ENCODE results near the gene ADAMTS1. TPM values are rescaled to one million over a fixed set of nuclear protein-coding genes. Genes with fewer than 3 reads are reported as not detected.

ADAMTS1 gene
- total and polyA plus RNA-seq, 2 donors (not counting 1 experiment from before 2014, with no cell fraction given) = 186 to 200 TPM

GRCh38 chr21:26800001-26800400 is 45.2 kb downstream of the ADAMTS1 start:
- H3K36me3 ChIP-seq (ENCODE audit: control insufficient read depth, insufficient read depth, low read length) = no peaks in the 10 kb centered on the region
- no peak overlapping the region for H3K4me2 ChIP-seq (ENCODE audit: extremely low read depth, insufficient read depth, low read length)
- no peak overlapping the region for H2AFZ ChIP-seq (ENCODE audit: low read length)
- DNase-seq (ENCODE audit: low read depth in 2 of 2) = peak in 1 of 2 donors; percentile 46
- H4K20me1 ChIP-seq (ENCODE audit: control insufficient read depth, extremely low read depth, insufficient read depth, low read length) = no peaks in the 10 kb centered on the region
- H3K4me1 ChIP-seq (ENCODE audit: control insufficient read depth, extremely low read depth, insufficient read depth, low read length) = peaks cover 5% of the 10 kb centered on the region
- H3K4me3 ChIP-seq (replicated peaks in 1 of 4; ENCODE audit: control extremely low read depth in 1 of 4, insufficient read depth in 1 of 4, low read depth in 3 of 4, low read length in 4 of 4) = no peak overlapping the region
- H3K9ac ChIP-seq (ENCODE audit: insufficient read depth, low read length) = no peak overlapping the region
- no peaks in the 10 kb centered on the region for H3K9me3 ChIP-seq (ENCODE audit: control insufficient read depth, insufficient read depth, low read depth, low read length)
- H3K27ac ChIP-seq (ENCODE audit: insufficient read depth, low read length) = no peak overlapping the region
- no peaks in the 10 kb centered on the region for H3K79me2 ChIP-seq (ENCODE audit: control insufficient read depth, insufficient read depth, low read length)
- TF ChIP-seq CTCF (conservative IDR thresholded peaks at IDR 0.05 in 1 of 2, IDR thresholded peaks at IDR 0.05 in 1 of 2; ENCODE audit: low read depth in 1 of 2, low read length in 2 of 2) = no peak
- TF ChIP-seq EZH2 (IDR thresholded peaks at IDR 0.05; ENCODE audit: low read length, missing control alignments) = no peak
- no peaks in the 10 kb centered on the region for H3K27me3 ChIP-seq (ENCODE audit: control insufficient read depth, insufficient read depth, low read length)

- TF ChIP-seq CTCF (conservative IDR thresholded peaks at IDR 0.05 in 1 of 2, IDR thresholded peaks at IDR 0.05 in 1 of 2; ENCODE audit: low read depth in 1 of 2, low read length in 2 of 2) (no peak), EZH2 (IDR thresholded peaks at IDR 0.05; ENCODE audit: low read length, missing control alignments) (no peak)
- no peak overlapping the region for H3K27ac ChIP-seq (ENCODE audit: insufficient read depth, low read length)
- H3K4me1 ChIP-seq (ENCODE audit: control insufficient read depth, extremely low read depth, insufficient read depth, low read length) = peaks cover 2% of the 10 kb centered on the region
- peak in 1 of 2 donors; percentile 83 for DNase-seq (ENCODE audit: low read depth in 2 of 2)
- H3K79me2 ChIP-seq (ENCODE audit: control insufficient read depth, insufficient read depth, low read length) = no peaks in the 10 kb centered on the region
- H3K4me3 ChIP-seq (replicated peaks in 1 of 4; ENCODE audit: control extremely low read depth in 1 of 4, insufficient read depth in 1 of 4, low read depth in 3 of 4, low read length in 4 of 4) = no peak overlapping the region
- no peaks in the 10 kb centered on the region for H3K27me3 ChIP-seq (ENCODE audit: control insufficient read depth, insufficient read depth, low read length)
- no peaks in the 10 kb centered on the region for H4K20me1 ChIP-seq (ENCODE audit: control insufficient read depth, extremely low read depth, insufficient read depth, low read length)
- H3K9me3 ChIP-seq (ENCODE audit: control insufficient read depth, insufficient read depth, low read depth, low read length) = no peaks in the 10 kb centered on the region
- H3K36me3 ChIP-seq (ENCODE audit: control insufficient read depth, insufficient read depth, low read length) = no peaks in the 10 kb centered on the region
- no peak overlapping the region for H3K4me2 ChIP-seq (ENCODE audit: extremely low read depth, insufficient read depth, low read length)
- H3K9ac ChIP-seq (ENCODE audit: insufficient read depth, low read length) = no peak overlapping the region
- H2AFZ ChIP-seq (ENCODE audit: low read length) = no peak overlapping the region
These were observed 46.1 kb downstream of the ADAMTS1 start for GRCh38 chr21:26798856-26799751.

- no peaks in the 10 kb centered on the region for H4K20me1 ChIP-seq (ENCODE audit: control insufficient read depth, extremely low read depth, insufficient read depth, low read length)
- no peak for TF ChIP-seq EZH2 (IDR thresholded peaks at IDR 0.05; ENCODE audit: low read length, missing control alignments)
- TF ChIP-seq CTCF (conservative IDR thresholded peaks at IDR 0.05 in 1 of 2, IDR thresholded peaks at IDR 0.05 in 1 of 2; ENCODE audit: low read depth in 1 of 2, low read length in 2 of 2) = no peak
These were observed 47.2 kb downstream of the ADAMTS1 start for GRCh38 chr21:26797878-26798456.

More at GRCh38 chr21:26797878-26798456, 47.2 kb downstream of the ADAMTS1 start:
- Histone ChIP-seq H3K9ac (ENCODE audit: insufficient read depth, low read length) (no peak overlapping the region), H3K9me3 (ENCODE audit: control insufficient read depth, insufficient read depth, low read depth, low read length) (no peaks in the 10 kb centered on the region), H3K27ac (ENCODE audit: insufficient read depth, low read length) (no peak overlapping the region), H3K27me3 (ENCODE audit: control insufficient read depth, insufficient read depth, low read length) (no peaks in the 10 kb centered on the region), H3K4me2 (ENCODE audit: extremely low read depth, insufficient read depth, low read length) (no peak overlapping the region), H2AFZ (ENCODE audit: low read length) (no peak overlapping the region), H3K4me1 (ENCODE audit: control insufficient read depth, extremely low read depth, insufficient read depth, low read length) (peaks cover 2% of the 10 kb centered on the region), H3K79me2 (ENCODE audit: control insufficient read depth, insufficient read depth, low read length) (no peaks in the 10 kb centered on the region), H3K4me3 (replicated peaks in 1 of 4; ENCODE audit: control extremely low read depth in 1 of 4, insufficient read depth in 1 of 4, low read depth in 3 of 4, low read length in 4 of 4) (no peak overlapping the region), H3K36me3 (ENCODE audit: control insufficient read depth, insufficient read depth, low read length) (no peaks in the 10 kb centered on the region)
- DNase-seq (ENCODE audit: low read depth in 2 of 2) = no peak

All from fibroblast of lung (primary cell).